PFSK-1 (cell line): ENCODE data around the gene DAB1.

Experiments used
- POLR2AphosphoS5 ChIP-seq: IDR thresholded peaks from 2 replicates; pipeline ENCODE4 v1.6.1; 2012; ENCODE audit warnings: low read depth, mild to moderate bottlenecking, control low read depth, low read length, moderate library complexity
- REST ChIP-seq, 2 experiments: IDR thresholded peaks; 2 replicates each; pipeline versions ENCODE4 v1.6.1 to v1.8.0; 2011 to 2012; ENCODE audit warnings: low read depth in 2 of 2, low read length in 2 of 2, control low read depth in 1 of 2, inconsistent platforms in 1 of 2, mild to moderate bottlenecking in 1 of 2, moderate library complexity in 1 of 2; ENCODE audit not compliant: insufficient read depth in 1 of 2
- SIN3A ChIP-seq: IDR thresholded peaks from 2 replicates; pipeline ENCODE4 v1.6.1; 2012; ENCODE audit warnings: mild to moderate bottlenecking, low read length, moderate library complexity, borderline replicate concordance; ENCODE audit not compliant: insufficient read depth

- no peak for TF ChIP-seq POLR2AphosphoS5
- no peak for TF ChIP-seq REST (IDR thresholded peaks at IDR 0.05; ENCODE audit: insufficient read depth in 1 of 2, low read depth in 2 of 2, low read length in 2 of 2)
- no peak for TF ChIP-seq SIN3A
Measured at GRCh38 chr1:57229076-57229475, 194.8 kb downstream of the DAB1 start.
